CD14-positive monocyte (primary cell): ENCODE data around the gene TPPP2. TPM values are rescaled to one million over a fixed set of nuclear protein-coding genes. Genes with fewer than 3 reads are reported as not detected.

Experiments
- DNase-seq, 3 donors: peaks; one replicate each; pipeline ENCODE4 v3.0.0-alpha.2; 2011 to 2022
- H2AFZ ChIP-seq: 2 replicates; pipeline ENCODE4 v1.6.0; 2012; ENCODE audit warnings: mild to moderate bottlenecking, low read depth, low read length, inconsistent platforms; ENCODE audit not compliant: insufficient read depth, poor library complexity, severe bottlenecking
- H3K27ac ChIP-seq, 2 donors: 1 replicate in 1 of 2; 2 replicates in 1 of 2; pipeline ENCODE4 v1.5.1; 2012 to 2013; ENCODE audit warnings: low read length in 2 of 2, control low read depth in 1 of 2, inconsistent platforms in 1 of 2, low read depth in 1 of 2, mild to moderate bottlenecking in 1 of 2
- H3K27me3 ChIP-seq, 2 donors: one replicate each; pipeline versions ENCODE4 v1.6.0 to v1.6.1; 2011 to 2013; ENCODE audit warnings: low read length in 2 of 2; ENCODE audit not compliant: control insufficient read depth in 2 of 2, insufficient read depth in 2 of 2
- H3K36me3 ChIP-seq, 2 donors: replicated peaks in 1 of 2; 1 replicate in 1 of 2; 2 replicates in 1 of 2; pipeline versions ENCODE4 v1.5.1 to v1.6.1; 2012 to 2013; ENCODE audit warnings: low read length in 2 of 2, control low read depth in 1 of 2, inconsistent platforms in 1 of 2, mild to moderate bottlenecking in 1 of 2; ENCODE audit not compliant: insufficient read depth in 2 of 2, control insufficient read depth in 1 of 2
- H3K4me1 ChIP-seq, 2 donors: 1 replicate in 1 of 2; 2 replicates in 1 of 2; pipeline versions ENCODE4 v1.5.1 to v1.6.1; 2012 to 2013; ENCODE audit warnings: low read length in 2 of 2, control low read depth in 1 of 2, inconsistent platforms in 1 of 2, mild to moderate bottlenecking in 1 of 2, moderate library complexity in 1 of 2; ENCODE audit not compliant: insufficient read depth in 2 of 2, control insufficient read depth in 1 of 2
- H3K4me2 ChIP-seq: replicated peaks from 2 replicates; pipeline ENCODE3; 2012; ENCODE audit warnings: low read length, moderate library complexity, mild to moderate bottlenecking; ENCODE audit not compliant: poor library complexity, severe bottlenecking; ENCODE audit errors: extremely low read depth
- H3K4me3 ChIP-seq, 3 experiments: fragments of 200-600 bp in 1 of 3; sonication (generic) in 1 of 3; replicated peaks in 1 of 3; 1 replicate in 2 of 3; 2 replicates in 1 of 3; pipeline ENCODE4 v1.5.1; 2011 to 2013; ENCODE audit warnings: low read length in 3 of 3, mild to moderate bottlenecking in 3 of 3, control low read depth in 2 of 3, low read depth in 2 of 3, inconsistent platforms in 1 of 3, moderate library complexity in 1 of 3
- H3K79me2 ChIP-seq: 2 replicates; pipeline ENCODE4 v1.6.0; 2012; ENCODE audit warnings: mild to moderate bottlenecking, control low read depth, inconsistent platforms, low read length, moderate library complexity; ENCODE audit not compliant: insufficient read depth
- H3K9ac ChIP-seq: 2 replicates; pipeline ENCODE4 v1.6.0; 2017; ENCODE audit warnings: low read length, mild to moderate bottlenecking; ENCODE audit not compliant: insufficient read depth, poor library complexity, severe bottlenecking
- H3K9me3 ChIP-seq, 2 donors: replicated peaks in 1 of 2; 1 replicate in 1 of 2; 2 replicates in 1 of 2; pipeline versions ENCODE4 v1.5.1 to v1.6.1; 2012 to 2013; ENCODE audit warnings: low read length in 2 of 2, control low read depth in 1 of 2; ENCODE audit not compliant: control insufficient read depth in 1 of 2, insufficient read depth in 1 of 2
- H4K20me1 ChIP-seq: 2 replicates; pipeline ENCODE4 v1.6.0; 2012; ENCODE audit warnings: mild to moderate bottlenecking, low read length, control low read depth, moderate library complexity; ENCODE audit not compliant: insufficient read depth
- H3K27ac Mint-ChIP-seq, 7 donors: one replicate each; pipeline ENCODE4 v1.8.0; 2020; ENCODE audit warnings: mild to moderate bottlenecking in 7 of 7, mixed read lengths in 7 of 7, moderate library complexity in 6 of 7, inconsistent platforms in 2 of 7
- H3K27me3 Mint-ChIP-seq, 3 donors: one replicate each; pipeline ENCODE4 v1.8.0; 2021 to 2022; ENCODE audit warnings: low read depth in 3 of 3, mild to moderate bottlenecking in 3 of 3, mixed read lengths in 3 of 3, moderate library complexity in 3 of 3, inconsistent platforms in 1 of 3
- H3K36me3 Mint-ChIP-seq, 2 donors: one replicate each; pipeline ENCODE4 v1.8.0; 2020; ENCODE audit warnings: mixed read lengths in 2 of 2, inconsistent platforms in 1 of 2, mild to moderate bottlenecking in 1 of 2
- H3K4me1 Mint-ChIP-seq: one replicate; pipeline ENCODE4 v1.8.0; 2020; ENCODE audit warnings: mild to moderate bottlenecking, mixed read lengths
- H3K4me3 Mint-ChIP-seq, 2 donors: one replicate each; pipeline ENCODE4 v1.8.0; 2020; ENCODE audit warnings: mild to moderate bottlenecking in 2 of 2, mixed read lengths in 2 of 2, moderate library complexity in 1 of 2
- H3K9me3 Mint-ChIP-seq, 7 donors: one replicate each; pipeline ENCODE4 v1.8.0; 2020 to 2022; ENCODE audit warnings: mixed read lengths in 7 of 7, mild to moderate bottlenecking in 6 of 7, moderate library complexity in 6 of 7, inconsistent platforms in 2 of 7
- CTCF ChIP-seq: fragments of 200-600 bp; IDR thresholded peaks from one replicate; pipeline ENCODE4 v1.8.0; 2022; ENCODE audit warnings: antibody characterized with exemption, mild to moderate bottlenecking
- WGBS: methylation state at CpG from one replicate; pipeline ENCODE4 v1.1.5; 2013; ENCODE audit warnings: missing lambda C conversion rate; ENCODE audit not compliant: insufficient coverage; 5-methylcytosine and 5-hydroxymethylcytosine counted together
- intact Hi-C, 2 donors: fragments of 100-400 bp; cut with micrococcal nuclease; formaldehyde crosslinking; loops; one replicate each; pipeline versions ENCODE4 v1.15.0 to v1.15.1; 2023
- polyA plus RNA-seq, 3 donors: library from polyadenylated mRNA; depleted of rRNA in 1 of 3; unstranded in 2 of 3; stranded (reverse) in 1 of 3; fragments of 300-500 nt in 2 of 3; fragments of >200 nt in 1 of 3; fragmentation: Illumina TruSeq in 2 of 3; gene quantifications; 1 replicate in 2 of 3; 2 replicates in 1 of 3; pipeline ENCODE4 v1.2.3, GENCODE V29; 2012 to 2021

The TPPP2 gene
- polyA plus RNA-seq, 3 donors = not detected

- H3K36me3 ChIP-seq = peaks cover 62 to 71% of the 10 kb centered on the region in 2 donors
- peaks cover 33% of the 10 kb centered on the region for H3K79me2 ChIP-seq
- H2AFZ ChIP-seq = no peak overlapping the region
- peaks cover 58 to 66% of the 10 kb centered on the region in 2 donors for H3K36me3 Mint-ChIP-seq
- TF ChIP-seq CTCF = no peak
- no peak overlapping the region for H3K4me2 ChIP-seq
- H3K27ac ChIP-seq = peak overlapping the region in 1 of 2 donors; percentile 3
- no peak for DNase-seq
- no peak overlapping the region for H3K9ac ChIP-seq
- H3K9me3 ChIP-seq = no peaks in the 10 kb centered on the region
- intact Hi-C loops = no loop called here
- H3K27ac Mint-ChIP-seq = peak overlapping the region in 4 of 7 donors; percentile 48 to 63 (median 56)
- no peaks in the 10 kb centered on the region for H3K27me3 ChIP-seq
- H3K4me3 ChIP-seq = no peak overlapping the region
- peaks cover 0 to 3% (median 0%) of the 10 kb centered on the region in 7 donors for H3K9me3 Mint-ChIP-seq
- 98% methylated on average over 20 of the region's 26 CpGs for WGBS
- peaks cover 11% of the 10 kb centered on the region for H4K20me1 ChIP-seq
- peaks cover 1 to 5% (median 2%) of the 10 kb centered on the region in 3 donors for H3K27me3 Mint-ChIP-seq
- H3K4me1 Mint-ChIP-seq = peaks cover 32% of the 10 kb centered on the region
- no peak overlapping the region for H3K4me3 Mint-ChIP-seq
- peaks cover 27 to 32% of the 10 kb centered on the region in 2 donors for H3K4me1 ChIP-seq
These were observed 44.6 kb downstream of the TPPP2 start for GRCh38 chr14:21074398-21075272.

DNA sequence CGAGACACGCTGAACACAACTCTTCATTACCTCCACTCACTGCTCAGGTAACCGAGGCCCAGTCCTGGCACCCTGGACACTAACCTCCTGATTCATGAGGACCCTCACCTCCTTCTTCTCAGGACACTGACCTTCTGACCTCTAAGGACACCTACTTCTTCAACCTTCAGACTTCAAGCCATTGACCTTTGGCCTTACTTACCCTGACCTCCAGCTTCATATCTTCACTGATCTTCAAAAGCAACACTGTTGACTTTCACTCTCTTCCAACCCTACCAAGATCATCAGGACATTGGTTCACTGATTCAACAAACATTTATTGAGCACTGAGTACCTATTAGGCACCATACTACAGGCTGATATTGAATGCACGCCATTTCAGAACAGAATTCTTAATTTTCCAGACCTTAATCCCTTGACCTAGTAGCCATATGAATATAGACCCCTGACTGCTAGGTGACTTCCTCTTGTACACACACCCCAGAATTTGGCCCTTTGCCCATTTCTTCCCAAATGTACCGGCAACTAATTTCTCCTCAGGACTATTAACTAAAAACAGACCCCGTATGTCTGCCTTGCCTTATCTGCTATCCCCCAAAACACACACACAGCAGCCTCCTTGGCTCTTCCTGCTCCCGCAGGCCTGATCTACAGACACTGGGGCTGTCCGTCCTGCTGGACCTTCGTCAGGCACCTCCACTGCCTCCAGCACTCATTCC is 45.9 kb downstream of the TPPP2 start:
- TF ChIP-seq CTCF = no peak
- peaks cover 11% of the 10 kb centered on the region for H4K20me1 ChIP-seq
- H3K4me3 Mint-ChIP-seq = no peak overlapping the region

More for the DNA sequence above, 45.9 kb downstream of the TPPP2 start:
- peaks cover 68 to 78% of the 10 kb centered on the region in 2 donors for H3K36me3 Mint-ChIP-seq
- 96% methylated on average over 9 of the region's 9 CpGs for WGBS
- Histone ChIP-seq H2AFZ (no peak overlapping the region), H3K79me2 (peaks cover 23% of the 10 kb centered on the region), H3K4me3 (no peak overlapping the region), H3K9ac (no peak overlapping the region), H3K27me3 (no peaks in the 10 kb centered on the region), H3K36me3 (peaks cover 74 to 83% of the 10 kb centered on the region in 2 donors), H3K4me1 (peaks cover 21 to 25% of the 10 kb centered on the region in 2 donors), H3K9me3 (no peaks in the 10 kb centered on the region), H3K27ac (peak overlapping the region in 1 of 2 donors; percentile 23), H3K4me2 (no peak overlapping the region)
- DNase-seq = no peak
- peaks cover 0 to 2% (median 2%) of the 10 kb centered on the region in 3 donors for H3K27me3 Mint-ChIP-seq
- peaks cover 27% of the 10 kb centered on the region for H3K4me1 Mint-ChIP-seq
- intact Hi-C loops = no loop called here
- peak overlapping the region in 4 of 7 donors; percentile 5 to 56 (median 24) for H3K27ac Mint-ChIP-seq
- peaks cover 0 to 3% (median 0%) of the 10 kb centered on the region in 7 donors for H3K9me3 Mint-ChIP-seq
